Stimulated activated memory B cell treated with anti-CD40 and anti-IgM and Interleukin-4, amounts not matched to agents 10 μg/mL and 1 μg/mL and 100 μg/mL, for 72 hours (primary cell): ENCODE results near the gene SLC2A11.

Experiments
- ATAC-seq: fragments of 150-1000 bp; cut with Tn5 transposase; 2 replicates; pipeline ENCODE4 v1.10.0; 2021
- H3K27ac Mint-ChIP-seq: one replicate; pipeline ENCODE4 v1.8.0; 2022; ENCODE audit warnings: mild to moderate bottlenecking, mixed read lengths
- H3K27me3 Mint-ChIP-seq: one replicate; pipeline ENCODE4 v1.8.0; 2022; ENCODE audit warnings: mixed read lengths
- H3K36me3 Mint-ChIP-seq: one replicate; pipeline ENCODE4 v1.8.0; 2022; ENCODE audit warnings: mixed read lengths
- H3K4me1 Mint-ChIP-seq: one replicate; pipeline ENCODE4 v1.8.0; 2022; ENCODE audit warnings: mixed read lengths
- H3K4me3 Mint-ChIP-seq: one replicate; pipeline ENCODE4 v1.8.0; 2022; ENCODE audit warnings: mild to moderate bottlenecking, moderate library complexity, mixed read lengths
- H3K9me3 Mint-ChIP-seq: one replicate; pipeline ENCODE4 v1.8.0; 2022; ENCODE audit warnings: mixed read lengths

SLC2A11 gene

DNA sequence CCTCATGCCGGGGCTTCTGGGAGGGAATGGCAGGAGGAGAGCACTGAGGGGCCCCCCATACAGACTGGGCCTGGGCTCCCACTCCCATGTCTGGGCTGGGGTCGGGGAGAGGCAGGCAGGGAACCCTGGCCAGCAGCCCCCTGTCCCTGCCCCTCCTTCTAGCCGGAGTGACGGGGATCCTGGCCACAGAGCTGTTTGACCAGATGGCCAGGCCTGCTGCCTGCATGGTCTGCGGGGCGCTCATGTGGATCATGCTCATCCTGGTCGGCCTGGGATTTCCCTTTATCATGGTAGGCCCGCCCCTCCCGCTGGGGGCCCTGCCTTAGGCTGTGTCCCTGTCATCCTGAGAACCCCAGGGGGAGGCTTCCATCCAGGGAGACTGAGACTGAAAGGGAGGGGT, 26.5 kb downstream of the SLC2A11 start:
- no peak overlapping the region for H3K4me3 Mint-ChIP-seq
- H3K4me1 Mint-ChIP-seq, result no peaks in the 10 kb centered on the region
- H3K36me3 Mint-ChIP-seq, result peaks cover 35% of the 10 kb centered on the region
- H3K27ac Mint-ChIP-seq, result no peak overlapping the region
- H3K27me3 Mint-ChIP-seq, result no peaks in the 10 kb centered on the region
- no peak for ATAC-seq
- H3K9me3 Mint-ChIP-seq, result no peaks in the 10 kb centered on the region

DNA sequence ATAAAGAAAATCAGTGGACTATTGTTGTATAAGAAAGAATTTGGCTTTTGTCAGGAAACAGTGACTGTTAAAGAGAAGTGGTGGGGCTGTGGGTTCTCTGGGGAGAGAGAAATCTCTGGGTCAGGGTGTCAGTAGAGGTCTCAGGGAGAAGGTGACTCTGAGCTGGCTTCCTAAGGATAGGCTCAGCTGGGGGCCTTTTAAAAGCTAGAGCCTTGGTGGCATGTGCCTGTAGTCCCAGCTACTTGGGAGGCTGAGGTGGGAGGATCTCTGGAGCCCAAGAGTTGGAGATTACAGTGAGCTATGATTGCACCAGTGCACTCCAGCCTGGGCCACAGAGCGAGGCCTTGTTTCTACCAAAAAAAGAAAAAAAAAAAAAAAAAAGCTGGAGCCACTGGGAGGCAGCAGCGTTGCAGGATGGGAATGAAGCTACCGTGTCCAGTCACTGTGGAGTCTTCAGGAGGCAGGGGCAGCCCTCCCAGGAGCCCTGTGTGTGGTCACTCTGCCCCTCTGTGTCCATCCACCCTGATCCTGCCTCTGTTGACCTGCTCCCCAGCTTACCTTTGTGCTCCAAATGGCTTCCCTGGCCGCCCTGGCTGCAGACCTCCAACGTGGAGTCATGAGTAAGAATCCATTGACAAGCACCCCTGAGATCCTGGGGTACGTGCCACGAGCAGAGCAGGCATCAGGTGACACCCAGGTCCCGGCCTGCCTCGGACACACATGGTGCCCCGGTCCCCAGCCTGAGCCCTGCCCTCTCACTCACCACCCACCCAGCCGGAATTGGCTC, 31.1 kb downstream of the SLC2A11 start:
- Mint-ChIP-seq H3K27ac (no peak overlapping the region), H3K36me3 (peaks cover 11% of the 10 kb centered on the region), H3K4me1 (peaks cover 13% of the 10 kb centered on the region), H3K4me3 (no peak overlapping the region), H3K27me3 (no peaks in the 10 kb centered on the region), H3K9me3 (no peaks in the 10 kb centered on the region)
- no peak for ATAC-seq

- H3K36me3 Mint-ChIP-seq, result peaks cover 15% of the 10 kb centered on the region
- peaks cover 17% of the 10 kb centered on the region for H3K4me1 Mint-ChIP-seq
- ATAC-seq, result no peak
- H3K9me3 Mint-ChIP-seq, result no peaks in the 10 kb centered on the region
- H3K4me3 Mint-ChIP-seq, result no peak overlapping the region
- H3K27me3 Mint-ChIP-seq, result no peaks in the 10 kb centered on the region
- no peak overlapping the region for H3K27ac Mint-ChIP-seq
Observed at GRCh38 chr22:23889620-23890019, 31.9 kb downstream of the SLC2A11 start.

- Mint-ChIP-seq H3K27me3 (no peaks in the 10 kb centered on the region), H3K4me1 (peaks cover 35% of the 10 kb centered on the region), H3K4me3 (no peak overlapping the region), H3K9me3 (no peaks in the 10 kb centered on the region), H3K27ac (peak overlapping the region; percentile 96), H3K36me3 (peaks cover 16% of the 10 kb centered on the region)
- no peak for ATAC-seq
Observed at GRCh38 chr22:23891726-23892125, 34.1 kb downstream of the SLC2A11 start.

DNA sequence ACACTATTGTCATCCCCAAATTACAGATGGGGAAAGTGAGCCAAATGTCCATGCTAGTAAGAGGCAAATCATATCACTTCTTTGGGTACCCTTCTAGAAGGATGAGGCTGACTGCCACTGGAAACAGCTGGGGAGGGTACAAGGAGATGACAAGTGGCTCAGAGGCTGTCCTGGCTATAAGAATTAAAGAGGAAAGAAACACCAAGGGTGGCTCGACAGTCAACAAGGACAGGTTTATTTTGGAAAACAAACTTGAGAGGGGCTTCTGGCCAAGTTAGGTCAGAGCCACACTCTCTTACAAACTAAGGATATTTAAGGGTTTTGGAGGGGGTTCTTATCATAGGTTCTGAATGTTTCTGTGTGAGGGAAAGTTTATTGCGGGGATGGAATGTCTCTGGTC, 34.5 kb downstream of the SLC2A11 start:
- Mint-ChIP-seq H3K27ac (peak overlapping the region; percentile 96), H3K9me3 (no peaks in the 10 kb centered on the region), H3K27me3 (no peaks in the 10 kb centered on the region), H3K4me3 (peak overlapping the region; percentile 4), H3K4me1 (peaks cover 39% of the 10 kb centered on the region), H3K36me3 (peaks cover 20% of the 10 kb centered on the region)
- no peak for ATAC-seq

GRCh38 chr22:23892706-23893105, 35.0 kb downstream of the SLC2A11 start:
- peaks cover 43% of the 10 kb centered on the region for H3K4me1 Mint-ChIP-seq
- peak overlapping the region; percentile 96 for H3K27ac Mint-ChIP-seq
- no peaks in the 10 kb centered on the region for H3K27me3 Mint-ChIP-seq
- peaks cover 26% of the 10 kb centered on the region for H3K36me3 Mint-ChIP-seq
- peak overlapping the region; percentile 99 for H3K4me3 Mint-ChIP-seq
- H3K9me3 Mint-ChIP-seq, result no peaks in the 10 kb centered on the region
- ATAC-seq, result no peak

DNA sequence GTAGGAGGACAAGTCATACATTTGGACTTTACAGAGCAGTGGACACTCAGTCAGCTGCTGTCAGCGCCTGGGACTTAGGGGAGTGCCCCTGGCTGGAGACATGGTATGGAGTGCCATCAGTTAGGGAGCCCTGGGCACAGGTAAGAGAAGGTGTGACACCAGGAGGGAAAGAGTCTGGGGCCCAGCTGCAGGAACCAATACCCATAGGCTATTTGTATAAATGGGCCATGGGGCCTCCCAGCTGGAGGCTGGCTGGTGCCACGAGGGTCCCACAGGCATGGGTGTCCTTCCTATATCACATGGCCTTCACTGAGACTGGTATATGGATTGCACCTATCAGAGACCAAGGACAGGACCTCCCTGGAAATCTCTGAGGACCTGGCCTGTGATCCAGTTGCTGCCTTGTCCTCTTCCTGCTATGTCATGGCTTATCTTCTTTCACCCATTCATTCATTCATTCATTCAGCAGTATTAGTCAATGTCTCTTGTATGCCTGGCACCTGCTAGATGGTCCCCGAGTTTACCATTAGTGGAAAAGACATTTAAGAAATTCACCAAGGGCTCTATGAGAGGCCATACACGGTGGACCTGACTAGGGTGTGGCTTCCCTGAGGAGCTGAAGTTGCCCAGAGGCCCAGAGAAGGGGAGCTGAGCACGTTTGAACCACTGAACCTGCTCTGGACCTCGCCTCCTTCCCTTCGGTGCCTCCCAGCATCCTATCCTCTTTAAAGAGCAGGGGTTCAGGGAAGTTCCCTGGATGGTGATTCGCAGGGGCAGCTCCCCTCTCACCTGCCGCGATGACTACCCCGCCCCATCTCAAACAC, 35.7 kb downstream of the SLC2A11 start:
- no peak for ATAC-seq
- Mint-ChIP-seq H3K4me1 (peaks cover 43% of the 10 kb centered on the region), H3K4me3 (peak overlapping the region; percentile 99), H3K36me3 (peaks cover 28% of the 10 kb centered on the region), H3K27ac (peak overlapping the region; percentile 96), H3K9me3 (no peaks in the 10 kb centered on the region), H3K27me3 (no peaks in the 10 kb centered on the region)

GRCh38 chr22:23893945-23894709, 36.5 kb downstream of the SLC2A11 start, which contains the start of gene MIF:
TSS of gene MIF (plus strand) at chr22:23894383. CDS start at chr22:23894475, 92 bp downstream.
- peak within 1 kb of the TSS; percentile 96 for H3K27ac Mint-ChIP-seq
- peaks cover 33% of the 10 kb centered on the region for H3K36me3 Mint-ChIP-seq
- H3K27me3 Mint-ChIP-seq, result no peaks in the 10 kb centered on the region
- H3K4me3 Mint-ChIP-seq, result peak within 1 kb of the TSS; percentile 99
- ATAC-seq, result peak; percentile 93
- no peaks in the 10 kb centered on the region for H3K9me3 Mint-ChIP-seq
- peaks cover 43% of the 10 kb centered on the region for H3K4me1 Mint-ChIP-seq

DNA sequence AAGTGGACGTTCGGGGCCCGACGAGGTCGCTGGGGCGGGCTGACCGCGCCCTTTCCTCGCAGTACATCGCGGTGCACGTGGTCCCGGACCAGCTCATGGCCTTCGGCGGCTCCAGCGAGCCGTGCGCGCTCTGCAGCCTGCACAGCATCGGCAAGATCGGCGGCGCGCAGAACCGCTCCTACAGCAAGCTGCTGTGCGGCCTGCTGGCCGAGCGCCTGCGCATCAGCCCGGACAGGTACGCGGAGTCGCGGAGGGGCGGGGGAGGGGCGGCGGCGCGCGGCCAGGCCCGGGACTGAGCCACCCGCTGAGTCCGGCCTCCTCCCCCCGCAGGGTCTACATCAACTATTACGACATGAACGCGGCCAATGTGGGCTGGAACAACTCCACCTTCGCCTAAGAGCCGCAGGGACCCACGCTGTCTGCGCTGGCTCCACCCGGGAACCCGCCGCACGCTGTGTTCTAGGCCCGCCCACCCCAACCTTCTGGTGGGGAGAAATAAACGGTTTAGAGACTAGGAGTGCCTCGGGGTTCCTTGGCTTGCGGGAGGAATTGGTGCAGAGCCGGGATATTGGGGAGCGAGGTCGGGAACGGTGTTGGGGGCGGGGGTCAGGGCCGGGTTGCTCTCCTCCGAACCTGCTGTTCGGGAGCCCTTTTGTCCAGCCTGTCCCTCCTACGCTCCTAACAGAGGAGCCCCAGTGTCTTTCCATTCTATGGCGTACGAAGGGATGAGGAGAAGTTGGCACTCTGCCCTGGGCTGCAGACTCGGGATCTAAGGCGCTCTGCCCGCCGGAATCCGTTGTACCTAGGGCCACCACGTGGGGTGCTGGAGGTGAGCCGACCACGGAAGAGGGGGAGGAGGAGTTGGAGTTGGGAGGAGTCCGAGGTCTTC, 37.3 kb downstream of the SLC2A11 start:
- peak; percentile 75 for ATAC-seq
- H3K4me1 Mint-ChIP-seq, result peaks cover 43% of the 10 kb centered on the region
- H3K4me3 Mint-ChIP-seq, result peak overlapping the region; percentile 99
- H3K27ac Mint-ChIP-seq, result peak overlapping the region; percentile 96
- H3K36me3 Mint-ChIP-seq, result peaks cover 36% of the 10 kb centered on the region
- no peaks in the 10 kb centered on the region for H3K9me3 Mint-ChIP-seq
- no peaks in the 10 kb centered on the region for H3K27me3 Mint-ChIP-seq

DNA sequence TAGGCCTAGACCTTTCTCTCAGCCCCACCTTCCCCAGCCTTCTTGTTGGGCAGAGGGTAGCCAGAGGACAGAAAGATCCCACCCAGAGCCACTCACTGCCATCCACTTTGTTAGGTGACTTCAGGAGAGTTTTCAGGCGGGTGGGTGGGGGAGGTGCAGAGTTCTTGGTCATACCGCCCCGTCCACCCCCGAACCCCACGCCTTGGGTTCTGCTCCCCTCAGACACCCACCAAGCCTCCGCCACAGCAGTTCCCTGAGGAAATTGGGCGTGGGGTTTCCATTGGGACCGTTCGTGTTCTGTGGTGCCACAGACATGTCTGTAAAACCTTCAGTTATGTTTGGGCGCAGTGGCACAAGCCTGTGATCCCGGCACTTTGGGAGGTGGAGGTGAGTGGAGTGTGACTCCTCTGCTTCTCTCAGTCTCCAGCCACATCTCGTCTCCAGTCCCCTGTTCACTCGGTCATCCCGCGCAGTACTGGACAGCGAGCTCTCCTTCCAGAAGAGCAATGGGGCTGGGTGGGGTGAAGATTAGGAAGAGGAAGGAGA, 38.0 kb downstream of the SLC2A11 start:
- Mint-ChIP-seq H3K4me1 (peaks cover 43% of the 10 kb centered on the region), H3K36me3 (peaks cover 40% of the 10 kb centered on the region), H3K27me3 (no peaks in the 10 kb centered on the region), H3K27ac (peak overlapping the region; percentile 96), H3K9me3 (peaks cover 2% of the 10 kb centered on the region), H3K4me3 (peak overlapping the region; percentile 99)
- ATAC-seq, result no peak

GRCh38 chr22:23896166-23896522, 38.5 kb downstream of the SLC2A11 start:
- peaks cover 4% of the 10 kb centered on the region for H3K9me3 Mint-ChIP-seq
- no peak overlapping the region for H3K27ac Mint-ChIP-seq
- peaks cover 43% of the 10 kb centered on the region for H3K4me1 Mint-ChIP-seq
- peaks cover 45% of the 10 kb centered on the region for H3K36me3 Mint-ChIP-seq
- no peak for ATAC-seq
- H3K27me3 Mint-ChIP-seq, result no peaks in the 10 kb centered on the region
- peak overlapping the region; percentile 9 for H3K4me3 Mint-ChIP-seq

DNA sequence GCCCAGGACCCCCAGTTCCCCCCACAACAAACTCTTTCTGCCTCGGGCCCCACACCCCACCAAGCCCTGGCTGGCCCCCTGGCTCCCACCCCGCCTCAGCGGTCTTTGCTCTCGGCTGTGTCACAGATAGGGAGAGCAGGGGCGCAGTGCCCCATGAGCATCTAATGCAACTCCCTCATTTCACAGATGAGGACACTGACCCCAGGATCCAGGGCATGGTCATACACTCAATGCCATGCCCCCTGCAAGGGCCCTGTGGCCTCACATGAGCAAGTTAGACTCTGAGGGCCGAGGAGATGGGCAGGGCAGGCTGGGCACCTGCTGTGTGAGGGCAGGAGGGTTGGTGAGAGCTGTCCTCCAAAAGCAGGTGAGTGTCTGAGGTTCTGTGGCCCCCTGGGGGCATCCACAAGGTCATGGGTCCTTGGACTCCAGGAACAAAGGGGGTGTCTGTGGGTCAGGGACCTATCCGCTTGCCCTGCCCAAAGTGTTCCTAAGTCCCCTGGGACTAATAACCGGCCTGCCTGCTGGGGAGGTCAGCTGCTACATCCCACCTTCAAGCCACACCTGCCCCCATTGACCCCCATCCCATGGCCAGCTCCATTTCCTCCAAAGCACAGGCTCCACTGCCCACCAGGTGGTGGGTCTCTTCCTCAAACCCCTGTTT, 39.0 kb downstream of the SLC2A11 start:
- ATAC-seq, result no peak
- Mint-ChIP-seq H3K36me3 (peaks cover 47% of the 10 kb centered on the region), H3K4me3 (peak overlapping the region; percentile 50), H3K9me3 (peaks cover 4% of the 10 kb centered on the region), H3K4me1 (peaks cover 43% of the 10 kb centered on the region), H3K27ac (no peak overlapping the region), H3K27me3 (no peaks in the 10 kb centered on the region)

- Mint-ChIP-seq H3K27me3 (no peaks in the 10 kb centered on the region), H3K4me3 (peak overlapping the region; percentile 50), H3K36me3 (peaks cover 47% of the 10 kb centered on the region), H3K27ac (no peak overlapping the region), H3K4me1 (peaks cover 43% of the 10 kb centered on the region), H3K9me3 (peaks cover 4% of the 10 kb centered on the region)
- ATAC-seq, result no peak
Observed at GRCh38 chr22:23897320-23897719, 39.6 kb downstream of the SLC2A11 start.
